ENCODE data around the gene COL26A1.

- TF ChIP-seq CTCF (IDR thresholded peaks at IDR 0.05) (no peak), POLR2A (IDR thresholded peaks at IDR 0.05) (no peak)
Measured at GRCh38 chr7:101553771-101554445, 191.2 kb downstream of the COL26A1 start.

Data from lower leg skin (tissue), 3 donors.